Activated CD8-positive, alpha-beta T cell treated with anti-CD3 and anti-CD28 coated beads for 36 hours (primary cell): Measurements from ENCODE around the gene MAST3. TPM values are rescaled to one million over a fixed set of nuclear protein-coding genes. Genes with fewer than 3 reads are reported as not detected.

ENCODE experiments used
- ATAC-seq: fragments of 200-7000 bp; cut with Tn5 transposase; one replicate; pipeline ENCODE4 v1.10.0; 2021; ENCODE audit warnings: mild to moderate bottlenecking, moderate library complexity
- CTCF ChIA-PET: fragments of 350-600 bp; sonication (Branson Sonifier 250); formaldehyde crosslinking; loops from one replicate; lab custom pipeline; 2021; ENCODE audit warnings: antibody characterized with exemption; lab: Charles Lee
- POLR2A ChIA-PET: fragments of 350-600 bp; sonication (Branson Sonifier 250); formaldehyde crosslinking; loops from one replicate; lab custom pipeline; 2021; ENCODE audit warnings: antibody characterized with exemption; lab: Charles Lee
- DNase-seq: peaks from one replicate; pipeline ENCODE4 v3.0.0-alpha.2; 2020
- H3K27ac Mint-ChIP-seq: one replicate; pipeline ENCODE4 v1.8.0; 2021; ENCODE audit warnings: mild to moderate bottlenecking, mixed read lengths
- H3K27me3 Mint-ChIP-seq: one replicate; pipeline ENCODE4 v1.8.0; 2021; ENCODE audit warnings: mixed read lengths
- H3K36me3 Mint-ChIP-seq: one replicate; pipeline ENCODE4 v1.8.0; 2021; ENCODE audit warnings: low read depth, mixed read lengths
- H3K4me1 Mint-ChIP-seq: one replicate; pipeline ENCODE4 v1.8.0; 2021; ENCODE audit warnings: low read depth, mixed read lengths
- H3K4me3 Mint-ChIP-seq: one replicate; pipeline ENCODE4 v1.8.0; 2021; ENCODE audit warnings: mild to moderate bottlenecking, moderate library complexity, mixed read lengths
- H3K9me3 Mint-ChIP-seq: one replicate; pipeline ENCODE4 v1.8.0; 2021; ENCODE audit warnings: mixed read lengths
- intact Hi-C: fragments of 100-400 bp; cut with micrococcal nuclease; formaldehyde crosslinking; loops from one replicate; pipeline ENCODE4 v1.10.0; 2022
- total RNA-seq, 2 experiments: library from RNA; stranded (reverse); gene quantifications; one replicate each; pipeline ENCODE4 v1.2.3, GENCODE V29; 2021
- TF ChIP-seq, protein P1 (sequence below): fragments of 200-600 bp; IDR thresholded peaks from one replicate; pipeline ENCODE4 v1.8.0; 2022; ENCODE audit warnings: antibody characterized with exemption, mild to moderate bottlenecking

MAST3 gene
- total RNA-seq, 2 experiments from 2014 or later: 23.1 to 23.3 TPM

DNA sequence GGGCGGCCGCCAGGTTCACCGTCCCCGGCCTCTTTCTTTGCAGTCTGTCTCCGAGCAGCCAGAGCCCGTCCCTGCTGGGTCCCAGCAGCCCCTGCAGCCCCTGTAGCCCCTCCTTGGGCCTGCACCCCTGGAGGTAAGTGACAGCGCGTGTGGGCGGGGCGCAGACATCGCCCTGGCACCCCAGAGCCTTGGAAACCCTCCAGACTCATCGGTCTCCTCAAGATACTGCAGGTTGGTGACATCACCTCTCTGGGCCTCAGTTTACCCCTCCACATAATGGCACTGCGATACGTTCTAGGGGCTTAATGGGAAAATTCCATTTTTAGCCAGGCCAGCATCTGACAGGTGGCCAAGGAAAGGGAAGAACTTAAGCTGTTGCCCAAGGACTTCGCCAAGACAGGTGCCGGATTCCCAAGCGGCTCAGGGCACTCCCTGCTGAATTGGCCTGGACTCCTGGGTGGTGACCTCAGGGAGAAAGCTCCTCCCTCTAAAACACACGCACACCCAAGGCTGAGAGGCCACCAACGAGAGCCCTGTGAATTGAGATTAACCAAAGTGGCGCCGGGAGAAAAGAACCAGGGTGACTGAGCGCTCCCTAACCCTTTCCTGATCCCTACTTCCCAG lies 13.1 kb downstream of the MAST3 start:
- H3K27ac Mint-ChIP-seq: no peak overlapping the region
- TF ChIP-seq, protein P1, sequence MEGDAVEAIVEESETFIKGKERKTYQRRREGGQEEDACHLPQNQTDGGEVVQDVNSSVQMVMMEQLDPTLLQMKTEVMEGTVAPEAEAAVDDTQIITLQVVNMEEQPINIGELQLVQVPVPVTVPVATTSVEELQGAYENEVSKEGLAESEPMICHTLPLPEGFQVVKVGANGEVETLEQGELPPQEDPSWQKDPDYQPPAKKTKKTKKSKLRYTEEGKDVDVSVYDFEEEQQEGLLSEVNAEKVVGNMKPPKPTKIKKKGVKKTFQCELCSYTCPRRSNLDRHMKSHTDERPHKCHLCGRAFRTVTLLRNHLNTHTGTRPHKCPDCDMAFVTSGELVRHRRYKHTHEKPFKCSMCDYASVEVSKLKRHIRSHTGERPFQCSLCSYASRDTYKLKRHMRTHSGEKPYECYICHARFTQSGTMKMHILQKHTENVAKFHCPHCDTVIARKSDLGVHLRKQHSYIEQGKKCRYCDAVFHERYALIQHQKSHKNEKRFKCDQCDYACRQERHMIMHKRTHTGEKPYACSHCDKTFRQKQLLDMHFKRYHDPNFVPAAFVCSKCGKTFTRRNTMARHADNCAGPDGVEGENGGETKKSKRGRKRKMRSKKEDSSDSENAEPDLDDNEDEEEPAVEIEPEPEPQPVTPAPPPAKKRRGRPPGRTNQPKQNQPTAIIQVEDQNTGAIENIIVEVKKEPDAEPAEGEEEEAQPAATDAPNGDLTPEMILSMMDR: no peak
- peak; percentile 5 for ATAC-seq
- CTCF ChIA-PET: interaction anchor here (0.6 to 3.9 kb wide), 9 partner anchors 10 to 218 kb away, joined by 3 to 20 read pairs (median 7); partner anchors contain the start of genes IL12RB1, MAST3 and PIK3R2
- H3K4me1 Mint-ChIP-seq: peaks cover 20% of the 10 kb centered on the region
- POLR2A ChIA-PET: interaction anchor here (0.6 to 2.9 kb wide), 8 partner anchors 9 to 168 kb away, joined by 3 to 11 read pairs (median 5); partner anchors contain the start of gene MAST3
- no peaks in the 10 kb centered on the region for H3K9me3 Mint-ChIP-seq
- DNase-seq: no peak
- H3K27me3 Mint-ChIP-seq: no peaks in the 10 kb centered on the region
- H3K4me3 Mint-ChIP-seq: peak overlapping the region; percentile 72
- intact Hi-C loops: loop anchor here (5.0 kb wide), 1 partner anchor 57 kb away; no protein-coding TSS in a partner anchor
- H3K36me3 Mint-ChIP-seq: peaks cover 11% of the 10 kb centered on the region

DNA sequence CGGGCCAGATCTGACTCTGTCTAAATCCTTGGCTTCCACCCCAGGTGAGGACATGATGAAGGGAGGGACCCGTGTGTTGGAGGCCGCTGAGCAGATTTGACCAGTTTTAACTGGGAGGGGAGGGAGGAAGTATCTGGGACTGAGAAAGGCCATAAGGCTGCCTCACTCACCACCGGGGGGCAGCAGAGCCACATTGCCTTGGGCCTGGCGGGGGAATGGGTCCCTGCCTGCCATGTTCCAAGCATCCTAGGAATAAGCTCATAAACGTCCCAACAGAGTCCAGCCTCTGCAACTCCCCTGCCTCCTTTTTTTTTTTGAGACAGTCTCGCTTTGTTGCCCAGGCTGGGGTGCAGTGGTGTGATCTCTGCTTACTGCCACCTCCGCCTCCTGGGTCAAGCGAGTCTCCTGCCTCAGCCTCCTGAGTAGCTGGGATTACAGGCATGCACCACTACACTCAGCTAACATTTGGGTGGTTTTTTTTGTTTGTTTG lies 15.5 kb downstream of the MAST3 start:
- Mint-ChIP-seq H3K27ac (no peak overlapping the region), H3K36me3 (peaks cover 11% of the 10 kb centered on the region), H3K4me1 (peaks cover 25% of the 10 kb centered on the region), H3K4me3 (no peak overlapping the region), H3K27me3 (no peaks in the 10 kb centered on the region), H3K9me3 (no peaks in the 10 kb centered on the region)
- peak; percentile 84 for DNase-seq
- ChIA-PET POLR2A (interaction anchor here (1.0 to 1.7 kb wide), 3 partner anchors 11 to 46 kb away, joined by 3 read pairs; partner anchors contain the start of gene PIK3R2), CTCF (interaction anchor here (0.7 to 2.9 kb wide), 29 partner anchors 9 to 115 kb away, joined by 3 to 16 read pairs (median 4); partner anchors contain the start of genes MAST3, MPV17L2 and PIK3R2)
- intact Hi-C loops: loop anchor here (5.0 kb wide), 1 partner anchor 54 kb away; no protein-coding TSS in a partner anchor
- TF ChIP-seq, protein P1: peak; percentile 80
- ATAC-seq: peak; percentile 25

DNA sequence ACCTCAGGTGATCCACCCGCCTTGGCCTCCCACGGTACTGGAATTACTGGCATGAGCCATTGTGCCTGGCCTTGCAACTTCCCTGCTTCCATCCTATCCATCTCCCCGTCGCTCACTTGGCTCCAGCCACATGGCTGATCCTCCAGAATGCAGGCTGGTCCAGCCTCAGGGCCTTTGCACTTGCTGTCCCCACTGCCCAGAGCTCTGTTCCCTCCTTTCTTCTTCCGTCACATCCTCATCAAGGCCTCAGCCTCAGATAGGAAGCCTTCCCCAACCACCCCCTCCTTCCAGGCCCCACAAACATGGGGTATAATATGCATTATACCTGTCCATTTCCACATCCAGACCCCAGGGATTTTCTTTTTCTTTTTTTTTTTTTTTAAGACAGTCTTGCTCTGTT lies 16.2 kb downstream of the MAST3 start:
- ChIA-PET CTCF (interaction anchor here (0.8 to 2.9 kb wide), 21 partner anchors 9 to 85 kb away, joined by 3 to 16 read pairs (median 5); partner anchors contain the start of genes MAST3, MPV17L2 and PIK3R2), POLR2A (interaction anchor here (1.1 to 1.7 kb wide), 2 partner anchors 10 to 45 kb away, joined by 3 read pairs; no protein-coding TSS in a partner anchor)
- Mint-ChIP-seq H3K27me3 (no peaks in the 10 kb centered on the region), H3K4me3 (no peak overlapping the region), H3K9me3 (no peaks in the 10 kb centered on the region), H3K27ac (no peak overlapping the region), H3K36me3 (peaks cover 11% of the 10 kb centered on the region), H3K4me1 (peaks cover 31% of the 10 kb centered on the region)
- DNase-seq (no peak), ATAC-seq (no peak)
- intact Hi-C loops: loop anchor here (5.0 kb wide), 1 partner anchor 53 kb away; no protein-coding TSS in a partner anchor
- TF ChIP-seq, protein P1: no peak

DNA sequence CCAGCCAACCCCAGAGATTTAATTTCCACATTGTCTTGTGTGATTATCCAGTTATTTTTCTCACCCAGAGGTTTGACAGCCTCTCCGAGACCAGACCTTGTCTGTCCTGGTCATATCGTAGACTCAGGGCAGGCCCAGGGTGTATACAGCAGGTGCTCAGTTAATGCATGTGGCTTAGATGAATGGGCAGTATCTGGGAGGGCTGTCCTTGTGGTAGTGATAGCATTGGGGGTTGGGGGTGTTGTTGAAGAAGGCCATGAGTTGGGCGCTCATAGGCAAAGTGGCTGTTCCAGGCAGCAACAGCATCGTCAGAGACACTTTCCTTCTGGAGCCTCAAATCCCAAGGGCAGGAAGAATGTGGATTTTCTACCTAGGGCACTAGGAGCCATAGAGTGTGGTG lies 16.9 kb downstream of the MAST3 start:
- intact Hi-C loops: loop anchor here (5.0 kb wide), 1 partner anchor 53 kb away; no protein-coding TSS in a partner anchor
- H3K9me3 Mint-ChIP-seq: no peaks in the 10 kb centered on the region
- no peak overlapping the region for H3K4me3 Mint-ChIP-seq
- ChIA-PET POLR2A (no interaction called here), CTCF (interaction anchor here (2.5 kb wide), 1 partner anchor 53 kb away, joined by 13 read pairs; no protein-coding TSS in a partner anchor)
- H3K36me3 Mint-ChIP-seq: peaks cover 11% of the 10 kb centered on the region
- ATAC-seq (no peak), DNase-seq (no peak)
- H3K27ac Mint-ChIP-seq: no peak overlapping the region
- TF ChIP-seq, protein P1: no peak
- H3K27me3 Mint-ChIP-seq: no peaks in the 10 kb centered on the region
- peaks cover 32% of the 10 kb centered on the region for H3K4me1 Mint-ChIP-seq
